IMR-90 (cell line): ENCODE data around the gene SASS6.

Experiments used
- BHLHE40 ChIP-seq: fragments of 150-350 bp; IDR thresholded peaks from 2 replicates; pipeline ENCODE4 v1.6.1; 2016; ENCODE audit warnings: mild to moderate bottlenecking, low read depth, low read length
- CEBPB ChIP-seq: IDR thresholded peaks from 2 replicates; pipeline ENCODE4 v1.6.1; 2012; ENCODE audit warnings: low read depth, low read length, improper control_type of control experiment
- CHD1 ChIP-seq: IDR thresholded peaks from 2 replicates; pipeline ENCODE4 v1.6.1; 2012; ENCODE audit warnings: low read depth, low read length, improper control_type of control experiment
- CTCF ChIP-seq: conservative IDR thresholded peaks from 2 replicates; pipeline ENCODE4 v1.5.1; 2012; ENCODE audit warnings: mild to moderate bottlenecking, low read depth, low read length, improper control_type of control experiment
- ELK1 ChIP-seq: fragments of 150-350 bp; IDR thresholded peaks from 2 replicates; pipeline ENCODE4 v1.6.1; 2016; ENCODE audit warnings: low read depth, mild to moderate bottlenecking, low read length, moderate library complexity, borderline replicate concordance
- MXI1 ChIP-seq: IDR thresholded peaks from 2 replicates; pipeline ENCODE4 v1.6.1; 2012; ENCODE audit warnings: low read depth, mild to moderate bottlenecking, low read length, moderate library complexity, borderline replicate concordance
- NFE2L2 ChIP-seq: fragments of 150-350 bp; IDR thresholded peaks from 2 replicates; pipeline ENCODE4 v1.6.1; 2016; ENCODE audit warnings: low read depth, mild to moderate bottlenecking, low read length
- POLR2A ChIP-seq: IDR thresholded peaks from 2 replicates; pipeline ENCODE4 v1.6.1; 2012; ENCODE audit warnings: mild to moderate bottlenecking, low read depth, low read length
- RAD21 ChIP-seq: IDR thresholded peaks from 2 replicates; pipeline ENCODE4 v1.6.1; 2012; ENCODE audit warnings: low read length, improper control_type of control experiment
- RCOR1 ChIP-seq: IDR thresholded peaks from 2 replicates; pipeline ENCODE4 v1.6.1; 2012; ENCODE audit warnings: mild to moderate bottlenecking, low read length, improper control_type of control experiment; ENCODE audit not compliant: insufficient replicate concordance
- RFX5 ChIP-seq: IDR thresholded peaks from 2 replicates; pipeline ENCODE4 v1.8.0; 2012; ENCODE audit warnings: low read depth, mild to moderate bottlenecking, low read length, moderate library complexity

GRCh38 chr1:100122177-100122576 is 10.6 kb downstream of the SASS6 start:
- TF ChIP-seq CTCF (no peak), BHLHE40 (no peak), CEBPB (no peak), ELK1 (no peak), POLR2A (no peak), NFE2L2 (no peak), CHD1 (no peak), RAD21 (no peak), RCOR1 (no peak), MXI1 (no peak), RFX5 (no peak)
